Glomerular endothelial cell (primary cell): Measurements from ENCODE around the gene CRTAC1. TPM values are rescaled to one million over a fixed set of nuclear protein-coding genes. Genes with fewer than 3 reads are reported as not detected.

Experiments used
- DNase-seq: peaks from one replicate; pipeline ENCODE4 v3.0.0-alpha.2; 2011; ENCODE audit warnings: low read depth, low spot score; ENCODE audit errors: extremely low read depth
- total RNA-seq: library from RNA; depleted of rRNA; stranded (reverse); fragments of >200 nt; gene quantifications from 2 replicates; pipeline ENCODE4 v1.2.3, GENCODE V29; 2015

The CRTAC1 gene
- total RNA-seq, 1 donor from 2014 or later: 1.6 TPM

- no peak for DNase-seq
Measured at GRCh38 chr10:97875391-97875790, 155.0 kb downstream of the CRTAC1 start.

GRCh38 chr10:97874332-97874731, 156.1 kb downstream of the CRTAC1 start:
- DNase-seq: no peak

- DNase-seq: no peak
Measured at GRCh38 chr10:97873569-97873968, 156.9 kb downstream of the CRTAC1 start.

- no peak for DNase-seq
Measured at GRCh38 chr10:97870990-97871389, 159.4 kb downstream of the CRTAC1 start.

GRCh38 chr10:97869091-97870042, 161.1 kb downstream of the CRTAC1 start:
- no peak for DNase-seq

- DNase-seq: no peak
Measured at GRCh38 chr10:97868134-97868685, 162.2 kb downstream of the CRTAC1 start.

GRCh38 chr10:97867220-97867800, 163.1 kb downstream of the CRTAC1 start:
- DNase-seq: no peak

GRCh38 chr10:97866524-97867219, 163.7 kb downstream of the CRTAC1 start:
- DNase-seq: no peak

GRCh38 chr10:97865488-97865887, 164.9 kb downstream of the CRTAC1 start:
- DNase-seq: no peak

- DNase-seq: no peak
Measured at GRCh38 chr10:97863808-97864207, 166.6 kb downstream of the CRTAC1 start.

GRCh38 chr10:97861924-97862323, 168.5 kb downstream of the CRTAC1 start:
- no peak for DNase-seq

GRCh38 chr10:97861097-97861750, 169.2 kb downstream of the CRTAC1 start:
- DNase-seq: no peak

- DNase-seq: no peak
Measured at GRCh38 chr10:97858001-97858439, 172.4 kb downstream of the CRTAC1 start.

GRCh38 chr10:97854743-97855142, 175.7 kb downstream of the CRTAC1 start:
- no peak for DNase-seq

- no peak for DNase-seq
Measured at GRCh38 chr10:97852840-97853405, 177.5 kb downstream of the CRTAC1 start.

GRCh38 chr10:97852277-97852676, 178.1 kb downstream of the CRTAC1 start:
- no peak for DNase-seq

GRCh38 chr10:97851341-97852001, 178.9 kb downstream of the CRTAC1 start:
- DNase-seq: no peak

GRCh38 chr10:97850446-97850845, 180.0 kb downstream of the CRTAC1 start:
- DNase-seq: no peak

- no peak for DNase-seq
Measured at GRCh38 chr10:97849687-97850402, 180.6 kb downstream of the CRTAC1 start, which contains the start of gene GOLGA7B. TSS of gene GOLGA7B (plus strand) at chr10:97849843. CDS start at chr10:97850304, 461 bp downstream.
